Neuronal stem cell (in vitro differentiated cells): ENCODE data around the gene ODC1.

Source experiments
- DNase-seq: peaks from one replicate; pipeline ENCODE4 v3.0.0-alpha.2; 2013; ENCODE audit warnings: low spot score
- H2AFZ ChIP-seq: one replicate; pipeline ENCODE4 v1.6.1; 2013; ENCODE audit warnings: mild to moderate bottlenecking, low read length, inconsistent platforms
- H2AK5ac ChIP-seq: 2 replicates; pipeline ENCODE4 v1.6.1; 2013; ENCODE audit warnings: low read depth, mild to moderate bottlenecking, inconsistent platforms, low read length, moderate library complexity, mixed read lengths
- H2BK120ac ChIP-seq: 2 replicates; pipeline ENCODE4 v1.6.1; 2013; ENCODE audit warnings: low read depth, mild to moderate bottlenecking, inconsistent platforms, low read length, moderate library complexity, mixed read lengths
- H2BK12ac ChIP-seq: one replicate; pipeline ENCODE4 v1.6.1; 2013; ENCODE audit warnings: low read length, inconsistent platforms
- H2BK15ac ChIP-seq: 2 replicates; pipeline ENCODE4 v1.6.1; 2013; ENCODE audit warnings: mild to moderate bottlenecking, low read length, inconsistent platforms, mixed read lengths
- H2BK5ac ChIP-seq: one replicate; pipeline ENCODE4 v1.6.1; 2013; ENCODE audit warnings: inconsistent platforms, mild to moderate bottlenecking, low read length, moderate library complexity
- H3K14ac ChIP-seq: one replicate; pipeline ENCODE4 v1.6.1; 2013; ENCODE audit warnings: low read length, inconsistent platforms
- H3K18ac ChIP-seq: 2 replicates; pipeline ENCODE4 v1.6.1; 2013; ENCODE audit warnings: low read length, inconsistent platforms
- H3K23ac ChIP-seq: 2 replicates; pipeline ENCODE4 v1.6.1; 2013; ENCODE audit warnings: low read depth, mild to moderate bottlenecking, mixed read lengths, low read length, inconsistent platforms; ENCODE audit not compliant: poor library complexity
- H3K27ac ChIP-seq: replicated peaks from 3 replicates; pipeline ENCODE4 v1.5.1; 2013; ENCODE audit warnings: low read length, inconsistent platforms
- H3K27me3 ChIP-seq, 3 experiments: 2 replicates each; pipeline ENCODE4 v1.6.1; 2013; ENCODE audit warnings: low read length in 3 of 3, mild to moderate bottlenecking in 2 of 3, inconsistent platforms in 1 of 3, low read depth in 1 of 3, mixed read lengths in 1 of 3, moderate library complexity in 1 of 3; ENCODE audit not compliant: control insufficient read depth in 3 of 3, insufficient read depth in 3 of 3
- H3K36me3 ChIP-seq, 2 donors: replicated peaks in 1 of 2; 2 replicates each; pipeline ENCODE4 v1.6.1; 2013; ENCODE audit warnings: low read length in 2 of 2; ENCODE audit not compliant: control insufficient read depth in 2 of 2, insufficient read depth in 2 of 2
- H3K4ac ChIP-seq: 2 replicates; pipeline ENCODE4 v1.6.1; 2013; ENCODE audit warnings: inconsistent platforms, mild to moderate bottlenecking, low read length, moderate library complexity
- H3K4me1 ChIP-seq, 2 donors: 1 replicate in 1 of 2; 2 replicates in 1 of 2; pipeline ENCODE4 v1.6.1; 2013; ENCODE audit warnings: low read length in 2 of 2, low read depth in 1 of 2; ENCODE audit not compliant: control insufficient read depth in 2 of 2, insufficient read depth in 1 of 2
- H3K4me2 ChIP-seq: one replicate; pipeline ENCODE4 v1.6.1; 2013; ENCODE audit warnings: mild to moderate bottlenecking, low read length, inconsistent platforms; ENCODE audit not compliant: insufficient read depth, poor library complexity, severe bottlenecking
- H3K4me3 ChIP-seq, 2 donors: 2 replicates each; pipeline ENCODE4 v1.5.1; 2013; ENCODE audit warnings: low read length in 2 of 2, mild to moderate bottlenecking in 2 of 2, inconsistent platforms in 1 of 2, moderate library complexity in 1 of 2
- H3K79me1 ChIP-seq: one replicate; pipeline ENCODE4 v1.6.1; 2013; ENCODE audit warnings: low read depth, mild to moderate bottlenecking, inconsistent platforms, low read length, moderate library complexity
- H3K9ac ChIP-seq: one replicate; pipeline ENCODE4 v1.6.1; 2013; ENCODE audit warnings: mild to moderate bottlenecking, low read depth, low read length, inconsistent platforms; ENCODE audit not compliant: poor library complexity
- H3K9me3 ChIP-seq, 2 donors: replicated peaks in 1 of 2; 2 replicates each; pipeline versions ENCODE3 to v1.6.1; 2013; ENCODE audit warnings: low read length in 2 of 2, mild to moderate bottlenecking in 2 of 2, inconsistent platforms in 1 of 2, low read depth in 1 of 2, mixed read lengths in 1 of 2, moderate library complexity in 1 of 2; ENCODE audit not compliant: control insufficient read depth in 2 of 2, insufficient read depth in 1 of 2
- H4K8ac ChIP-seq: one replicate; pipeline ENCODE4 v1.6.1; 2013; ENCODE audit warnings: low read depth, mild to moderate bottlenecking, inconsistent platforms, low read length, moderate library complexity
- H4K91ac ChIP-seq: one replicate; pipeline ENCODE4 v1.6.1; 2013; ENCODE audit warnings: low read length, low read depth, mild to moderate bottlenecking, inconsistent platforms; ENCODE audit not compliant: poor library complexity
- WGBS, 2 donors: extraction: QIAGEN DNeasy Blood & Tissue Kit; methylation state at CpG; one replicate each; pipeline ENCODE4 v1.1.7; 2013; ENCODE audit warnings: missing lambda C conversion rate in 2 of 2, mixed read lengths in 1 of 2; ENCODE audit not compliant: insufficient read length in 2 of 2, insufficient replicate concordance in 1 of 2; ENCODE audit errors: extremely low coverage in 2 of 2; 5-methylcytosine and 5-hydroxymethylcytosine counted together

The ODC1 gene

DNA sequence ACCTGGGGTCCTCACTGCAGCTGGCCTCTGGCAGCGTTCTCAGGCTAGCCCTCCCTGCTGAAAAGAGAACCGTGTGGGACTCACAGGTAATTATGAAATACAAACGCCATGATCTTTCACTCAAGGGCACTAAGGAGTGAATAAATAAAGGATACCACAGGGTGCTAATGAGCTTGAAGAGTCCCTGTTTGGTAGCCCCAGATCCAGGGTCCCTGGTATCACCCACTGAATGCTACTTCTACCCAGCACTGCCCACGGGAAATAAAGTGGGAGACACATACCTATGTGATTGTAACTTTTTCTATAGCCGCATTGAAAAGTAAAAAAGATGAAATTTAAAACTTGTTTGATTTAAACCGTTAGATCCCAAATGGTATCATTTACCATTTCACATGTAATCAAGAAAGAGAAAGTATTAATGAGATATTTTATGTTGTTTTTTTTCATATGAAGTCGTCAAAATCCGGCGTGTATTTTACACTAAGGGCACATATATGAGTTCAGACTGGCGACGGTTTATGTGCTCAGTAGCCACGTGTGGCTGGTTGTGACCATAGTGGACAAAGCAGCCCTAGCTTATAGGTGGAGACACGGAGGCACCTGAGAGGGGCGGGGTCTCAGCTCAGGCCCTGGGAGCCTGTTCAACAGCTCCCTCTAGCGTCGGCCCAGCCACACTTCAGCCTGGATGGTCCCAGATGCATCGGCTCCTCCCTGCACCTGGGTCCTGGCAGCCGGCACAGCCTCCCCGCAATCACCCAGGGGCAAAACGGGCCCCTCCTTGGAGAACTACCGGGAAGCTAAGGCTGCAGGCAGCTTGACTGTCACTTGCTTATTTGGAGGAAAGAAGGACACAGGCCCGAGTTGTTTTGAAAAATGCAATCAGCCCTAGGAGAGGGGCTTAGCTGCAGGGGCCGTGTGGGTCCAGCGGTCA is 39.2 kb downstream of the ODC1 start:
- Histone ChIP-seq H3K27me3 (no peaks in the 10 kb centered on the region), H3K14ac (no peak overlapping the region), H4K8ac (no peak overlapping the region), H2BK5ac (no peak overlapping the region), H3K4me3 (no peak overlapping the region), H3K79me1 (no peaks in the 10 kb centered on the region), H3K27ac (no peak overlapping the region), H2AFZ (no peak overlapping the region), H3K36me3 (no peaks in the 10 kb centered on the region), H2AK5ac (no peak overlapping the region), H2BK120ac (no peak overlapping the region), H3K18ac (no peak overlapping the region), H3K23ac (no peak overlapping the region), H3K4me1 (peaks cover 2 to 5% of the 10 kb centered on the region in 2 donors), H3K9me3 (peaks cover 5 to 6% of the 10 kb centered on the region in 2 donors), H3K9ac (no peak overlapping the region), H2BK15ac (peak overlapping the region; percentile 65), H3K4ac (no peak overlapping the region), H4K91ac (no peak overlapping the region), H3K4me2 (no peak overlapping the region), H2BK12ac (no peak overlapping the region)
- peak; percentile 80 for DNase-seq
- WGBS, 2 donors, result no CpG with 5 or more reads among the region's 24 CpGs

DNA sequence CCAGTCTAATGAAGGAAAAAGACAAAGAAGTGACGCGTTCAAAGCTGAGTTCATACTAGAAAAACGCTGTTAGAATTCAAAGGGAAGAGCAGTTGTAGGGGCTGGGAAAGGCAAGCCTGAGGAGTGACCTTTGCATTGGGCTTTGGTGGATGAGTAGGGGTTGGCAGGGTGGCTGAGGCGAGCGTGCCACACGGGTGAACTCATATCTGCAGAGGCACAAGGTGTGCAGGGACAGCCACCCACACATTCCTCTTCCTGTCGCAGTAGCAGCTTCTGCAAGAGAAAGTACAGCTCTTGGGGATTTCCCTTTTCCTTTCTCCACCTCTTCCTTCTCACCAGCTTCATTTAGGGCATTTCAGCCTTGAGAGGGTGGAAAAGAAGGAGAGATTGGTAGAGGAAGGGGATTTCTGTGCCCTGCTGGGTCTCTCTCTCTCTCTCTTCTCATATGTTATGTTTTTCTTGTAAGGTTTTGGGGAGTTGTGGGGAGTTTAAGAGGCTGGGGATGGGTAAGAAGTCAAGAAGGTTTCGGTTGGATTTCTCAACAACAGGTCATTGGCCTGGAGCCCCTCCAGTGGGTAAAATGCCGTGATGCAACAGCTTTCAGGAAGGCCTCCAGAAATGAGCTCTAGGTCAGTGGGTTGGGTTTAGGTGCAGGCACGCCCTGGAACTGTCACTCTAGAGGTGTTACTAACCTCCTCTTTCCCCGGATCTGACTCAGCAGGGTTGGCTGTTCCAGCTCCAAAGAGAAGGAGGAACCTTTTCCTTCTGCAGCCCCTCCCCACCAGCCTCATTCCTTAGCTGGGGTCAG is 40.1 kb downstream of the ODC1 start:
- Histone ChIP-seq H2BK12ac (no peak overlapping the region), H3K4me3 (no peak overlapping the region), H3K9me3 (peaks cover 5 to 6% of the 10 kb centered on the region in 2 donors), H3K4me2 (no peak overlapping the region), H3K79me1 (no peaks in the 10 kb centered on the region), H3K4me1 (peaks cover 2 to 5% of the 10 kb centered on the region in 2 donors), H3K18ac (no peak overlapping the region), H4K91ac (no peak overlapping the region), H3K9ac (no peak overlapping the region), H3K27ac (no peak overlapping the region), H3K23ac (no peak overlapping the region), H3K14ac (no peak overlapping the region), H3K36me3 (no peaks in the 10 kb centered on the region), H3K27me3 (no peaks in the 10 kb centered on the region), H2BK120ac (no peak overlapping the region), H2AK5ac (no peak overlapping the region), H4K8ac (no peak overlapping the region), H3K4ac (no peak overlapping the region), H2BK5ac (no peak overlapping the region), H2AFZ (no peak overlapping the region), H2BK15ac (no peak overlapping the region)
- WGBS, 2 donors, result no CpG with 5 or more reads among the region's 11 CpGs
- no peak for DNase-seq

DNA sequence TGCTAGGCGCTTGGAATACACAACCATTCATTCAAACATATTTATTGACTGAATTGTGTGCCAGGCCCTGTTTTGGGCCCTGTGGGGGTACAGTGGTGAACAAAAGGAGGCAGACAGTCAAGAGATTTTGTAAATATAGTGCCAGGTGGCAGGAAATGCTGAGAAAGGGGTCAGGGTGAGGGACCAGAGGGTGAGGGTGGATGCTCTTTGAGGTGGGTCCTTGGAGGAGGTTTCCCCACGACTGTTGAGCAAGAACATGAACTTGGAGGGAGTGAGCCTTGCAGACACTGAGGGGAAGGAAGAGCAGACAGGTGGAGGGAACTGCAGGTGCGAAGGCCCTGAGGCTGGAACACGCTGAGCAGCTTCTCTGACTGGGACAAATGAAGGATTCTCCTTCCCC is 40.7 kb downstream of the ODC1 start:
- no peak overlapping the region for H3K23ac ChIP-seq
- no peak overlapping the region for H3K18ac ChIP-seq
- H3K9ac ChIP-seq, result peak overlapping the region; percentile 5
- H3K4ac ChIP-seq, result no peak overlapping the region
- no peak overlapping the region for H2BK5ac ChIP-seq
- no peak overlapping the region for H4K91ac ChIP-seq
- no peak overlapping the region for H2BK120ac ChIP-seq
- no peaks in the 10 kb centered on the region for H3K79me1 ChIP-seq
- no peak overlapping the region for H2AFZ ChIP-seq
- no peak overlapping the region for H2AK5ac ChIP-seq
- H2BK15ac ChIP-seq, result no peak overlapping the region
- no peak overlapping the region for H2BK12ac ChIP-seq
- no peak overlapping the region for H3K14ac ChIP-seq
- peaks cover 2 to 5% of the 10 kb centered on the region in 2 donors for H3K4me1 ChIP-seq
- H3K4me3 ChIP-seq, result no peak overlapping the region
- H3K27me3 ChIP-seq, result no peaks in the 10 kb centered on the region
- H3K27ac ChIP-seq, result no peak overlapping the region
- no peak for DNase-seq
- H3K4me2 ChIP-seq, result no peak overlapping the region
- no peaks in the 10 kb centered on the region for H3K36me3 ChIP-seq
- peaks cover 4 to 6% of the 10 kb centered on the region in 2 donors for H3K9me3 ChIP-seq
- H4K8ac ChIP-seq, result no peak overlapping the region
- no CpG with 5 or more reads among the region's 4 CpGs for WGBS, 2 donors
